LNCaP clone FGC (cell line): ENCODE data around the gene NKX1-1.

Experiments used
- DNase-seq: peaks from one replicate; pipeline ENCODE4 v3.0.0-alpha.2; 2011; ENCODE audit warnings: low read depth
- H3K4me3 ChIP-seq: 2 replicates; pipeline ENCODE4 v1.5.1; 2011; ENCODE audit warnings: mild to moderate bottlenecking, low read depth, low read length, control low read depth
- CTCF ChIP-seq: IDR thresholded peaks from 2 replicates; pipeline ENCODE4 v1.5.1; 2012; ENCODE audit warnings: mild to moderate bottlenecking; ENCODE audit not compliant: control insufficient read depth, insufficient read depth; ENCODE audit errors: extremely low read depth

The NKX1-1 gene

GRCh38 chr4:1411436-1412375, 5.5 kb upstream of the NKX1-1 start:
- H3K4me3 ChIP-seq, result no peak overlapping the region
- no peak for TF ChIP-seq CTCF
- DNase-seq, result no peak

- DNase-seq, result no peak
- no peak overlapping the region for H3K4me3 ChIP-seq
- no peak for TF ChIP-seq CTCF
Measured at GRCh38 chr4:1410491-1411325, 4.5 kb upstream of the NKX1-1 start.

GRCh38 chr4:1409491-1410425, 3.5 kb upstream of the NKX1-1 start:
- DNase-seq, result no peak
- TF ChIP-seq CTCF, result no peak
- H3K4me3 ChIP-seq, result no peak overlapping the region

GRCh38 chr4:1409079-1409478, 2.8 kb upstream of the NKX1-1 start:
- no peak for DNase-seq
- no peak for TF ChIP-seq CTCF
- H3K4me3 ChIP-seq, result no peak overlapping the region

GRCh38 chr4:1408418-1408817, 2.2 kb upstream of the NKX1-1 start:
- DNase-seq, result no peak
- H3K4me3 ChIP-seq, result no peak overlapping the region
- peak; percentile 49 for TF ChIP-seq CTCF

- DNase-seq, result no peak
- no peak for TF ChIP-seq CTCF
- no peak overlapping the region for H3K4me3 ChIP-seq
Measured at GRCh38 chr4:1407657-1408333, 1.6 kb upstream of the NKX1-1 start.
